SK-N-SH treated with all-trans-retinoic acid at 6 μM for 48 hours (cell line): ENCODE results near the gene TPST2.

Experiments used
- ARNTL ChIP-seq: fragments of 450-650 bp; formaldehyde crosslinking; IDR thresholded peaks from 2 replicates; pipeline ENCODE4 v1.5.0; 2020; ENCODE audit warnings: low read depth, mild to moderate bottlenecking, moderate library complexity, borderline replicate concordance
- BACH2 ChIP-seq: fragments of 250-450 bp; sonication (Bioruptor Pico); IDR thresholded peaks from 2 replicates; pipeline ENCODE4 v1.9.0; 2021; ENCODE audit warnings: mild to moderate bottlenecking, borderline replicate concordance
- CREB5 ChIP-seq: fragments of 250-450 bp; sonication (Bioruptor Pico); IDR thresholded peaks from 2 replicates; pipeline ENCODE4 v1.5.1; 2020; ENCODE audit warnings: low read depth, mild to moderate bottlenecking, moderate library complexity
- ESRRG ChIP-seq: fragments of 250-450 bp; sonication (Bioruptor Pico); IDR thresholded peaks from 2 replicates; pipeline ENCODE4 v1.6.1; 2021; ENCODE audit warnings: mild to moderate bottlenecking
- ISL1 ChIP-seq: fragments of 250-450 bp; sonication (Bioruptor Pico); IDR thresholded peaks from 2 replicates; pipeline ENCODE4 v2.1.2; 2022; ENCODE audit warnings: mild to moderate bottlenecking, moderate library complexity
- PATZ1 ChIP-seq: fragments of 250-450 bp; sonication (Bioruptor Pico); IDR thresholded peaks from 2 replicates; pipeline ENCODE4 v1.8.0; 2020; ENCODE audit warnings: mild to moderate bottlenecking, moderate library complexity, borderline replicate concordance
- POU6F1 ChIP-seq: fragments of 250-450 bp; sonication (Bioruptor Pico); IDR thresholded peaks from 2 replicates; pipeline ENCODE4 v1.8.0; 2021; ENCODE audit warnings: low read depth, mild to moderate bottlenecking, moderate library complexity, borderline replicate concordance
- RARB ChIP-seq: fragments of 250-450 bp; sonication (Bioruptor Pico); IDR thresholded peaks from 2 replicates; pipeline ENCODE4 v1.8.0; 2021; ENCODE audit warnings: mild to moderate bottlenecking, moderate library complexity
- SNAI2 ChIP-seq: fragments of 250-450 bp; sonication (Bioruptor Pico); IDR thresholded peaks from 2 replicates; pipeline ENCODE4 v1.5.0; 2020; ENCODE audit warnings: mild to moderate bottlenecking, moderate library complexity
- TCF4 ChIP-seq: fragments of 250-450 bp; sonication (Bioruptor Pico); IDR thresholded peaks from 2 replicates; pipeline ENCODE4 v1.8.0; 2021; ENCODE audit warnings: mild to moderate bottlenecking, moderate library complexity, borderline replicate concordance
- ZFP30 ChIP-seq: fragments of 450-650 bp; formaldehyde crosslinking; IDR thresholded peaks from 2 replicates; pipeline ENCODE4 v1.5.0; 2022; ENCODE audit warnings: mild to moderate bottlenecking, moderate library complexity
- ZNF565 ChIP-seq: fragments of 450-650 bp; formaldehyde crosslinking; conservative IDR thresholded peaks from 2 replicates; pipeline ENCODE4 v1.5.0; 2020; ENCODE audit warnings: low read depth, mild to moderate bottlenecking, moderate library complexity
- ZNF70 ChIP-seq: fragments of 450-650 bp; formaldehyde crosslinking; IDR thresholded peaks from 2 replicates; pipeline ENCODE4 v1.5.0; 2020; ENCODE audit warnings: mild to moderate bottlenecking, moderate library complexity
- ZNF8 ChIP-seq: fragments of 450-650 bp; formaldehyde crosslinking; IDR thresholded peaks from 2 replicates; pipeline ENCODE4 v1.5.0; 2020; ENCODE audit warnings: mild to moderate bottlenecking, moderate library complexity

GRCh38 chr22:26485806-26486390, 104.0 kb downstream of the TPST2 start:
- TF ChIP-seq ZNF8 (CRISPR knock-in tag): no peak
- TF ChIP-seq POU6F1: no peak
- no peak for TF ChIP-seq PATZ1 (CRISPR knock-in tag)
- no peak for TF ChIP-seq RARB (CRISPR knock-in tag)
- no peak for TF ChIP-seq ZNF70
- TF ChIP-seq BACH2 (CRISPR knock-in tag): no peak
- no peak for TF ChIP-seq ZFP30
- TF ChIP-seq CREB5 (CRISPR knock-in tag): no peak
- TF ChIP-seq ZNF565 (CRISPR knock-in tag): no peak
- TF ChIP-seq ARNTL (CRISPR knock-in tag): no peak
- no peak for TF ChIP-seq TCF4 (CRISPR knock-in tag)
- no peak for TF ChIP-seq ISL1
- no peak for TF ChIP-seq ESRRG (CRISPR knock-in tag)
- no peak for TF ChIP-seq SNAI2 (CRISPR knock-in tag)
